MM.1S (cell line): ENCODE data around the gene NDUFA11.

Source experiments
- EZH2 ChIP-seq: fragments of 300-600 bp; sonication (generic); optimal IDR thresholded peaks from 2 replicates; pipeline ENCODE3; 2017; ENCODE audit warnings: low read depth, mild to moderate bottlenecking, antibody characterized with exemption, low read length, mixed read lengths
- EZH2phosphoT487 ChIP-seq: fragments of 300-600 bp; sonication (generic); IDR thresholded peaks from 2 replicates; pipeline ENCODE4 v1.6.1; 2018; ENCODE audit warnings: antibody characterized with exemption, low read length
- TF ChIP-seq, protein P1 (sequence below): fragments of 300-600 bp; sonication (generic); IDR thresholded peaks from 2 replicates; pipeline ENCODE4 v1.5.1; 2016; ENCODE audit warnings: antibody characterized with exemption, low read length, mixed read lengths

DNA sequence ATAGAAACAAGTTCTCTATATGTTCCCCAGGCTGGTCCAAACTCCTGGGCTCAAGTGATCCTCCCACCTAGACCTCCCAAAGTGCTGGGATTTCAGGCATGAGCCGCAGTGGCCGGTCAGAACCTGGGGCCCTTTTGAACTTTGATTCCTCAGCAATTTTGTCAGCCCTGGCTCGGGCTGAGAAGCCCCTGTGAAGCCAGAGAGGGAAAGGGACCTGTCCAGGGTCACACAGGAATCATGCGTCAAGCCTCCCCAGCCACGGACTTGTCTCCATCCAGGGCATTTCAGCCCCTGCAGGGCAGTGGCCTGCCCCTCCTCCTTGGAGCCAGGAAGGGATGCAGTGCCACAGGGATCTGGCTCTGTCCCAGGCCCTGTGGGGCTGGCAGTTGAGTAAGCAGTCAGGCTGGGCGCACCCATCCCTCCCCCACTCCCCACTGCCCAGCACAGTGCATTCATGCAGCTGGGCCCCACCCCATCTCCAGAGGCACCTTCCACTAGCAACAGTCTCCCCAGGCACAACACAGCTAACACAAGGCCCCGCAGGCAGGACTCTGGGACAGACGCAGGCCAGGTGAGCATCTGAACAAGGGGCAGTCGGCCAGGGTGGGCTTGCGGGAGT lies 10.3 kb upstream of the NDUFA11 start, which contains the start of gene CAPS:
- TF ChIP-seq, protein P1, sequence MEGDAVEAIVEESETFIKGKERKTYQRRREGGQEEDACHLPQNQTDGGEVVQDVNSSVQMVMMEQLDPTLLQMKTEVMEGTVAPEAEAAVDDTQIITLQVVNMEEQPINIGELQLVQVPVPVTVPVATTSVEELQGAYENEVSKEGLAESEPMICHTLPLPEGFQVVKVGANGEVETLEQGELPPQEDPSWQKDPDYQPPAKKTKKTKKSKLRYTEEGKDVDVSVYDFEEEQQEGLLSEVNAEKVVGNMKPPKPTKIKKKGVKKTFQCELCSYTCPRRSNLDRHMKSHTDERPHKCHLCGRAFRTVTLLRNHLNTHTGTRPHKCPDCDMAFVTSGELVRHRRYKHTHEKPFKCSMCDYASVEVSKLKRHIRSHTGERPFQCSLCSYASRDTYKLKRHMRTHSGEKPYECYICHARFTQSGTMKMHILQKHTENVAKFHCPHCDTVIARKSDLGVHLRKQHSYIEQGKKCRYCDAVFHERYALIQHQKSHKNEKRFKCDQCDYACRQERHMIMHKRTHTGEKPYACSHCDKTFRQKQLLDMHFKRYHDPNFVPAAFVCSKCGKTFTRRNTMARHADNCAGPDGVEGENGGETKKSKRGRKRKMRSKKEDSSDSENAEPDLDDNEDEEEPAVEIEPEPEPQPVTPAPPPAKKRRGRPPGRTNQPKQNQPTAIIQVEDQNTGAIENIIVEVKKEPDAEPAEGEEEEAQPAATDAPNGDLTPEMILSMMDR, result no peak
- TF ChIP-seq EZH2 (no peak), EZH2phosphoT487 (no peak)
